ENCODE data around the gene GOLGA6A.

Gene GOLGA6A

DNA sequence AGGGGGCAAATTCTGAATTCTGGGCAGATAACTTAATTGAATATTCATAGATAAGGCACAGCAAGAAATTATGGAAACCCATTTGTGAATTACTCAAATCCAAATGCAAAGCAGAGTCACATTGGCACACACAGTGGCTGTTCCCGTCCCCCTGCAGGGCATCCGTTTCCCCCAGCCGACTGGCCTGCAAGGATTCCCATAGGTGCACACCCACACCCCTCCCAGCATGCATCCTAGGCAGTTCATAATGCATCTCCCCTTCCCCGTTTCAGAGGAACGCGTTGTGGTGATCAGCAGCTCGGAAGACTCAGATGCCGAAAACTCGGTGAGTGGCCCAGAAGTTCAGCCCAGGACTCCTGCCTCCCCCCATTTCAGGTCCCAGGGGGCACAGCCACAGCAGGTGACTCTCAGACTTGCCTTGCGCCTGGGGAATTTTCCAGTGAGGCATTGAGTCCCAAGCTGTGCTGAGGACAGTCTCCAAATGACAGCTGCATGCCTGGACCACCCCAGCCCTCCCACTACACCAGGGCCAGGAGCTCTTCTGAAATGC lies 48.1 kb downstream of the GOLGA6A start:
- H3K4me3 Mint-ChIP-seq, result no peak overlapping the region
- H3K27me3 Mint-ChIP-seq (ENCODE audit: low read depth), result no peaks in the 10 kb centered on the region
- H3K9me3 Mint-ChIP-seq, result no peaks in the 10 kb centered on the region
- TF ChIP-seq CTCF (IDR thresholded peaks at IDR 0.05; ENCODE audit: unreplicated experiment in 3 of 3), result no peak
- peaks cover 9% of the 10 kb centered on the region for H3K36me3 Mint-ChIP-seq (ENCODE audit: low read depth)
- H3K4me1 Mint-ChIP-seq, result peaks cover 34% of the 10 kb centered on the region
- H3K27ac Mint-ChIP-seq, result no peak overlapping the region

GRCh38 chr15:74032606-74033561 lies 49.5 kb downstream of the GOLGA6A start:
- no peak overlapping the region for H3K4me3 Mint-ChIP-seq

DNA sequence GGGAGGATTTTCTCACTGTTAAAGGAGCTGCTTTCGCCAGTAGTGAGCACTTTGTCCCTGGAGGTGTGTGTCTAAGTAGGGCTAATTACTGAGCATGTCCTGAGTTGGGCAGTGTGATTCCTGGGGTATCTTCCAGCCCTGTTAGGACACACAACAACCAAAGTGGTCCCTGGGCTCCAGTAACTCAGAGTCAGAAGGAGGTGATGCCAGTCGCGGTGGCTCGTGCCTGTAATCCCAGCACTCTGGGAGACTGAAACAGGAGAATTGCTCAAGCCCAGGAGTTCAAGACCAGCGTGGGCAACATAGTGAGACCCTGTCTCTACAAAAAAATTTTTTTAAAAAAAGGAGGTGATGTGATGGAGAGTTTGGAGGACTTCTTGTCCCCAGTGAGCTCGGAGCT lies 50.3 kb downstream of the GOLGA6A start:
- Mint-ChIP-seq H3K27ac (no peak overlapping the region), H3K9me3 (no peaks in the 10 kb centered on the region), H3K4me3 (no peak overlapping the region), H3K4me1 (peaks cover 21% of the 10 kb centered on the region), H3K36me3 (ENCODE audit: low read depth) (peaks cover 9% of the 10 kb centered on the region), H3K27me3 (ENCODE audit: low read depth) (no peaks in the 10 kb centered on the region)
- TF ChIP-seq CTCF (IDR thresholded peaks at IDR 0.05; ENCODE audit: unreplicated experiment in 3 of 3), result no peak

More at GRCh38 chr15:74032606-74033561, 49.5 kb downstream of the GOLGA6A start:
- H3K27ac Mint-ChIP-seq, result no peak overlapping the region
- H3K27me3 Mint-ChIP-seq (ENCODE audit: low read depth), result no peaks in the 10 kb centered on the region
- H3K36me3 Mint-ChIP-seq (ENCODE audit: low read depth), result peaks cover 9% of the 10 kb centered on the region
- no peaks in the 10 kb centered on the region for H3K9me3 Mint-ChIP-seq
- peaks cover 27% of the 10 kb centered on the region for H3K4me1 Mint-ChIP-seq
- no peak for TF ChIP-seq CTCF (IDR thresholded peaks at IDR 0.05; ENCODE audit: unreplicated experiment in 3 of 3)

DNA sequence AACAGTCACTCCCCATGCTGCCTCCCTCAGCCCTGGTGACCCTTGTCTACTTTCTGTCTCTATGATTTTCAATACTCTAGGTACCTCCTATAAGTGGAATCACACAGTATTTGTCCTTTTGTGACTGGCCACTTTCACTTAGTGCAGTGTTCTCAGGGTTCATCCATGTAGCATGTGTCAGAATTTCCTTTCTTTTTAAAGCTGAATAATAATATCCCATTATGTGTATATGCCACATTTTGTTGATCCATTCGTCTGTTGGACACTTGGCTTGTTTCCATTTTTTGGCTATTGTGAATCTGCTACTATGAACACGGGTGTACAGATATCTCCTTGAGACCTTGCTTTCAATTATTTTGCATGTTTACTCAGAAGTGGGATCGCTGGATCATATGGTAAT lies 53.7 kb downstream of the GOLGA6A start:
- Mint-ChIP-seq H3K9me3 (no peaks in the 10 kb centered on the region), H3K27me3 (ENCODE audit: low read depth) (no peaks in the 10 kb centered on the region), H3K4me1 (no peaks in the 10 kb centered on the region), H3K27ac (no peak overlapping the region), H3K4me3 (no peak overlapping the region), H3K36me3 (ENCODE audit: low read depth) (peaks cover 11% of the 10 kb centered on the region)
- no peak for TF ChIP-seq CTCF (IDR thresholded peaks at IDR 0.05; ENCODE audit: unreplicated experiment in 3 of 3)

DNA sequence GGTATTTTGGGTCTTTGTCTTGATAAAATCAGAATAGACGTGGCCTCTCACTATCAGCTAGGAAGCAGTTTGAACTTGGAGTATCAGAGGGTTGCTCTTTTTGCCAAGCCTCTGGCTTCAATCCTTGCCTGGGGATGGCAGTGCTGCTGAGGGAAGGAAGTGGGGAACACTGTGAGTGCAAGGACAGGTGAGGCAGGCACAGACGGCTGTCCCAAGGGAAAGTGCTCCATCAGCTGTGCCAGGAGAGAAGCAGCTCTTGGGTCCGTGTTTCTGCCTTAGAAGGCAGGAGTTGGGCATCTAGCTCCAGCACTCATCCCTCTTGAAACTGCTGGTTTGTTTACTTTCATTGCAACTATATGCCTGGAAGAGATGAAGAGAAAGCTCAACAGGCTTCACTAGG lies 54.7 kb downstream of the GOLGA6A start:
- no peaks in the 10 kb centered on the region for H3K4me1 Mint-ChIP-seq
- H3K27ac Mint-ChIP-seq, result no peak overlapping the region
- no peak for TF ChIP-seq CTCF (IDR thresholded peaks at IDR 0.05; ENCODE audit: unreplicated experiment in 3 of 3)
- H3K9me3 Mint-ChIP-seq, result no peaks in the 10 kb centered on the region
- no peak overlapping the region for H3K4me3 Mint-ChIP-seq
- no peaks in the 10 kb centered on the region for H3K27me3 Mint-ChIP-seq (ENCODE audit: low read depth)
- H3K36me3 Mint-ChIP-seq (ENCODE audit: low read depth), result peaks cover 17% of the 10 kb centered on the region
